Fibroblast of skin of left biceps (primary cell): ENCODE measurements around the gene PLAC8L1.
"Not testable (repeated sequence)": the region's sequence is repeated elsewhere in the genome, so short reads cannot be mapped to it uniquely, and the experiment has no call there.

Source experiments
- DNase-seq, 2 experiments: peaks; one replicate each; pipeline ENCODE4 v3.0.0-alpha.2; 2013; ENCODE audit warnings: low read depth in 2 of 2

Gene PLAC8L1

DNA sequence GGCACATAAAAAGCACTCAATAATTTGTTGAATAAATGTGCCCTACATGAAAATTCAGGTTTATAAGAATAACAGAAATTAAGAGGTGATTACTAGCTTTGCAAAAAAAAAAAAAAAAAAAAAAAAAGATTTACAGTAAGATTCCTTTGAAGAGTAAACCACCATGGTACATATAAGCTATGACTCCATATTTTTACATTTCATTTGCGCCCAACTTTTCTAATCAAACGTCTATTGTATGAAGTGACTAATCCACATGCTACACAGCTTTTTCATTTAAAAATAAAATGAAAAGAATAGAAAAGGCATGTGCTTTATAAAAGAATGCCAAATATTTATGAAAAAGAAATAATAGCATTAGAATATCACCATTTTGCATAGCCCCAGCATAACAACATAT, at the start of gene PLAC8L1:
PLAC8L1 (minus strand) TSS at position 101 of the 400 bp plus-strand sequence. CDS start 1,266 bp downstream, outside the sequence.
- DNase-seq, result no peak

DNA sequence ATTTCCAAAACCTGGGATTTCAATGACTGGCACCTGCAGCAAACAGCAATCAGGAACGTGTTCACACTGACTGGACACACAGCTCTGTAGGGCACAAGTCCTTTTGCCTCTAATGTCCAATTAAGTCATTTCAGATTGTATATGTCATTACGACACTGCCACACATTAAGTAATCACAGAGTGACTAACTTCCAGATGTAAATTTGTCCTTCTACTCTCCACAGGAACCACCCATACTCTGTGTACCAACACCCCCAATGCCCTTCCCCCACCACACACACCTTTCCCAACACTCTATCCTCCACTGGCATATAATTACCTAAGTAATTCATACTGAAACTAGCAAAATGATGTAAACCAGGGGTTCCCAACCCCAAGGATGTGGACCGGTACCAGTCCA, 46.6 kb upstream of the PLAC8L1 start:
- DNase-seq, result no peak

DNA sequence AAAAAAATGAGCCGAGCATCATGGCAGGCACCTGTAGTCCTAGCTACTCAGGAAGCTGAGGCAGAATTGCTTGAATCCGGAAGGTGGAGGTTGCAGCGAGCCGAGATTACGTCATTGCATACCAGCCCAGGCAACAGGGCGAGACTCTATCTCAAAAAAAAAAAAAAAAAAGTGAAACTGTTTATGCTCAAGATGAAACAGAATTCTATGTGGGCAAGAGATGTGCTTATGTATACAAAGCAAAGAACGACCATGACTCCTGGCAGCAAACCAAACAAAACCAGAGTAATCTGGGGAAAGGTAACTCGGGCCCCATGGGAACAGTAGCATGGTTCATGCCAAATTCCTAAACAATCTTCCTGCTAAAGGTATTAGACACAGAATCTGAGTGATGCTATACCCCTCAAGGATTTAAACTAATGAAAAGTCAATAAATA, 32.6 kb upstream of the PLAC8L1 start:
- DNase-seq, result no peak

GRCh38 chr5:146130440-146131045, 25.2 kb upstream of the PLAC8L1 start:
- DNase-seq, result peak in 1 of 2 experiments; percentile 17

DNA sequence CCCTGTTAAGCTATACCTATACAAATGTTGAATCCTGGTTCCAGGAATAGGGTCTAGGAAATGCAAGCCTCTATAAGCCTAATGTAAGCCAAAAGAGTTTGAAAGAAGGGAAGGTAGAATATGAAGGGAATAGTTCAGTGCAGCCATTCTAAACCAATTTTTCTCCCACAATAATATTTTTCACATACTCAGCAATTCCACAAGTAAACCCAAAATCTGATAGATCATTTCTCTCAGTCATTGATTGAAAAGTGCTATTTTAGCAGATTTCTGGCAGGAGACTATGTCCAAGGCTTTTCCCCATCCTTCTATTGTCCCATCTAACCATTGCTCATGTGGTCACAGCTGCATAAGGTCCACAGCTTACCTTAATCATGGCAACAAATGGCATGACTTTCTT, 20.7 kb upstream of the PLAC8L1 start:
- no peak for DNase-seq

DNA sequence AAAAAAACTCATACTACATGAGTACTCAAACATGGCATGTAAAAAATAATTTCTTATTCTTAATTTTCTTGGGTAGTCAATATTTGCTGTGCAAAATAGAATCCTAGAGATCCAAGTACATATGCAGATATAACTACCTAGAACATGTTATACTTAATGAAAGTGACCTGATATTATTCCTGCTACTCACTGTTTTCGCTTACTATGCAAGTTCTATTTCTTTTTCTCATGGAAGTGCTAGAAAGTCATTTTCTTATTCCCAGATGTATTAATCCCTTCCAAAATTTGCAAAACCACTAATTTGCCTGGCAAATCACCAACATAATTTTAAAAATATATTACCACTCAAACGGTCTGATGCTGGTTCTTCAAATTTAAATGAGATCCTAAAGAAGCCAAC, 19.2 kb upstream of the PLAC8L1 start:
- no peak for DNase-seq

DNA sequence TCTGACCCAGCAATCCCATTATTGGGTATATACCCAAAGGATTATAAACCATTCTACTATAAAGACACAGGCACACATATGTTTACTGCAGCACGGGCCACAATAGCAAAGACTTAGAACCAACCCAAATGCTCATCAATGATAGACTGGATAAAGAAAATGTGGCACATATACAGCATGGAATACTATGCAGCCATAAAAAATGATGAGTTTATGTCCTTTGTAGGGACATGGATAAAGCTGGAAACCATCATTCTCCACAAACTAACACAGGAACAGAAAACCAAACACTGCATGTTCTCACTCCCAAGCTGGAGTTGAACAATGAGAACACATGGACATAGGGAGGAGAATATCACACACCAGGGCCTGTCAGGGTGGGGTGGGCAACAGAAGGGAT, 16.1 kb upstream of the PLAC8L1 start:
- not testable (repeated sequence) for DNase-seq

- DNase-seq, result no peak
Measured at GRCh38 chr5:146118322-146118721, 12.9 kb upstream of the PLAC8L1 start.

GRCh38 chr5:146117216-146117615, 11.8 kb upstream of the PLAC8L1 start:
- not testable (repeated sequence) for DNase-seq

- no peak for DNase-seq
Measured at GRCh38 chr5:146116361-146116760, 11.0 kb upstream of the PLAC8L1 start.

DNA sequence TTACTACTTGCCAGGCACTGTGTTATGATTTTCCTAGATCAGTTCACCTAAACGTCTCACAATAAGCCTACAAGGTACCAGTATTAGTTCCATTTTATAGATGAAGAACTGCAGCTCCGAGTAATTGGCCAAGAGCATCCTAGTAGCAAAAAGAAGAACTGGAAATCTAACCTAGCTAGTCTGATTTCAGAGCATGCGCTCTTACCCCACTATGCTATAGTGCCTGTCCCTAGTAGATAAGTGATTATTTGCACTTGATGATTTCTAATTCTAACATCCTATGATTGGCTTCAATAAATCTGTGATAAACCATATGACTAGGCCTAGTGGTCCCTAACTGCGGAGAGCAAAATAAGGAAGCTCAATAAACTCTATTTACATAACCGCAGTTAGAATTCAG, 7.1 kb upstream of the PLAC8L1 start:
- no peak for DNase-seq

- no peak for DNase-seq
Measured at GRCh38 chr5:146111409-146111808, 6.0 kb upstream of the PLAC8L1 start.

DNA sequence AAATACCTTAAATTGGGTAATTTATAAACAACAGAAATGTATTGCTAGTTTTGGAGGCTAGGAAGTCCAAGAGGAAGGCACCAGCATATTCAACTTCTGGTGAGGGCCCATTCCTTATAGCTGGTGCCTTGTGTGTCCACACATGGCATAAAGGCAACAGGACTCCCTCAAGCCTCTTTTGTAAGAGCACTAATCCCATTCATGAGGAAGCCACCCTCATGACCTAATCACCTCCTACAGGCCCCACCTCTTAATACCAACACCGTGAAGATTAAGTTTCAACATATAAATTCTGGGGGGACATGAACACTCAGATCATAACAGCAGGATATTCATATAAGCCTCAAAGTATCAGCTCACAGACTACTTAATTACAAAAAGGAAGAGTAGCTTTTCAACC, 4.0 kb upstream of the PLAC8L1 start:
- no peak for DNase-seq

GRCh38 chr5:146108870-146109269, 3.5 kb upstream of the PLAC8L1 start:
- DNase-seq, result not testable (repeated sequence)

- DNase-seq, result no peak
Measured at GRCh38 chr5:146107901-146108300, 2.5 kb upstream of the PLAC8L1 start.

DNA sequence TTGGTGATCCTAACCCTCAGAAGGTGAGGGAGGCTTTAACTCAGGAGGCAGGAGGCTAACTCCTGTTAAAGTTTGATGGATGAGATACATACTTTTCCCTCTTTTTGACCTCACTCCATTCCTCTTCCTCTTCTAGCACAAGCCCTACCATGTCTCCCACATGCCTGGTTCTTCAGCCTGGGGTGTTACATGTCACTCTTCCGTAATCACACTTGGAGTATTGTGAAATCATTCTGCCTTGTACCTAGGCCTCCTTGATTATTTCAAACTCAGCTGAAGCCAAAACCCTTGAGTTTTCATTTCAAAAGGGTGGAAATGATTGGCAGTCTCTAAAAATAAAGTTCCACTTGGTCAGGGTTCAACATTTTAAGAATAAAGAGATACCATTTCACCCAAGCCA, 1.8 kb downstream of the PLAC8L1 start:
- DNase-seq, result no peak

DNA sequence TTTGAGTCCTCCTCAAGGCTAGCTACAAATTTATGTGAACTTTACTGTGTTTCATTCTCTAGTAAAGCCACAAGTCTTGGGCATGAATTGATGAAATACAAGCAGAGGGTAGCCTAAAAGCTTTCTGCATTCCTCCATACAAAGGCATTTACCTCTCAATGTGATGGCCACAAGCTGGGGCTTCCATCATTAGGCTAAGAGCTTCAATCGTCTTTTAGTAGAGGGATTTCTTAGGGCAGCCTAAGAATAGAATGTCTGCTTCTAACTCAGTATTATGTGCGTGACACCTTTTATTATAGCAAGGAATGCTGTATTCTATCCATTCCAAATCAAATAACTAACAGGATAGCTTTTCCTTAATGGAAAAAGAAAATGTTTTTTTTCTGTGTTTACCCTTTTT, 3.7 kb downstream of the PLAC8L1 start:
- no peak for DNase-seq

DNA sequence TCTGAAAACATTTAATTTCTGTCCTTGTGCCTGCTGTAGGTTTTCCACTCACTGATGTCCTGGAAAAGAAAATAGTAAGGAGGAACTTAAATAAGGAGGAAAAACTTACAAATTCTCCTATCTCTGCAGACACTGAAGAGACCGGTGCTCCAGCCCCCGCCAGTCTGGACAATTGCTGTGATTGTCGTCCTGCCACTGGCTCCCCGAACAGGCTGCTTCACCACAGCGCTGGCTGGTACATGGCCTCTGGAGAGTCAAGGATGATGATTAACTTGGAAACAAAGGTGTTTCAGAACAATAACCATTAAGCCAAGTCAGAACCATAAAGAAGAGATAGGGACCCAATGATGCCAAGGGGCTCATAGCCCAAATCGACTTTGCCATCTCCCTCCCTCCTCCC, 7.3 kb downstream of the PLAC8L1 start:
- no peak for DNase-seq

- no peak for DNase-seq
Measured at GRCh38 chr5:146091881-146092280, 13.5 kb downstream of the PLAC8L1 start.

DNA sequence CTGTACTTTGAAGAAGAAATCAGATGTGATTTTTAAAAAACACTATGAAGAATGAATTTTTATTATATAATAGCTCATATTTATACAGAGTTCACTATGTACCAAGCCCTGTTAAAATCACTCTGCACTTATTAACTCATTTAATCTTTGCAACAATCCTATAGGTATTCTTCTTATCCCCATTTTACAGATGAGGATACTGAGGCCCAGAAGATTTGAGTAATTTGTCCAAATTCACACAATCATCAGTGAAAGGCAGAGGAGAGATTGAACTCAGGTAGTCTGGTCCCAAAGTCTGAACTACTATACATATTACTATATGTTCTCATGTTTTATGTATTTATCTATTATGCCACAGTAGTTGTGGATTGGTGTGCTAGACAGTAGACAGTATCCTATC, 16.1 kb downstream of the PLAC8L1 start:
- DNase-seq, result no peak

DNA sequence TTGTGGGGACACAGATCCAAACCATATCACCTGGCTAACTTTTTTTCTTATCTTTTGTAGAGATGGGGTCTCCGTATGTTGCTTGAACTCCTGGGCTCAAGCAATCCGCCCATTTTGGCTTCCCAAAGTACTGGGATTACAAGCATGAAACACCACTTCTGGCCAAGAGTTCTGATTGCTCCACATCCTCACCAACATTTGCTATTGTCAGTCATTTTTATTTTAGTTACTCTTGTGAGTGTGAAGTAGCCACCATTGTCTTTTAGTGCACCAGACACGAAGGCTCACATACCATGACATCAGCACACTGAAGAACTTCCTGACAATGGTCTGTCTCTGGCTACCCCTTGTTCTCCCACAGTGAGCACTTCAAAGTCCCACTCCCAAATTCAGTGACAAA, 17.3 kb downstream of the PLAC8L1 start:
- DNase-seq, result no peak

- DNase-seq, result no peak
Measured at GRCh38 chr5:146084376-146084775, 21.0 kb downstream of the PLAC8L1 start.

DNA sequence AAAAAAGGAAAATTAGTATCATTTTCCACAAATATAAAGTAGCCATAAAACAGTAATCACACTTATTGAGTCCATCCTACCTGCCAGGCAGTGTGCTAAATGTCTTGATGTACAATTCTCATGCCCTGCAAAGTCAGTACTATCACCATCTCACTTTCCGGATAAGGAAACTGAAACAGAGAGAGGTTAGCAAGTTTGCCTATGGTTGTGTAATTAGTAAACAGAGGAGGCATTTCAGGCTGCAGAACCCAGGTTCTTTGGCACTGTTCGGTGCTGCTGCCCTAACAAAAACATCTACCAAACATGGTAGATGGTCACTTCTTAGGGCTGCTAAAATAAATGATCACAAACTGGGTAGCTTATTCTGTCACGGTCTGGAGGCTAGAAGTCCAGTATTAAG, 22.6 kb downstream of the PLAC8L1 start:
- no peak for DNase-seq

DNA sequence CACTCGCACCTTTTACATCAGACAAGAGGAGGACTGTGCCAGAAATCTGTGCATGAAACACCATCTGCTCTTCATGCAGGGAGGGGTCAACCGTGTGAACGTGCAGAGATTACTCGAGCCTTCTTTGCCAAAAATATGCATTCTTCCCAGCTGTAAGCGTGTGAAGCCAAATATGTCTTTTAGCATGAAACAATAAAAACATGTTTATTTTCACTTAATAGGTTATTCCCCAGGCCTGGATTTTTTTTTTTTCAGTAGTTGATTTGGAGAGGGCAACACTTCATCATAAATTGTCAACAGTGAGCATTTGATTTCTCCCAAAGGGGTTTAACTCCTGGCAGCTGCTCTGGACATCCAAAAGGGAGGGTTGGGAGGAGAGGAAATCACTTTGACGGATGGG, 23.8 kb downstream of the PLAC8L1 start:
- peak in 1 of 2 experiments; percentile 12 for DNase-seq
